OCI-LY3 (cell line): ENCODE results near the gene BTBD17.

Source experiments
- EZH2phosphoT487 ChIP-seq: fragments of 200-600 bp; shearing (Covaris generic); IDR thresholded peaks from 2 replicates; pipeline ENCODE4 v1.6.1; 2018; ENCODE audit warnings: antibody characterized with exemption, mixed run types, low read depth
- TF ChIP-seq, protein P1 (sequence below): fragments of 200-600, 300-600 bp; sonication (generic); IDR thresholded peaks from 2 replicates; pipeline ENCODE4 v1.5.1; 2014; ENCODE audit warnings: antibody characterized with exemption, low read length, low read depth

DNA sequence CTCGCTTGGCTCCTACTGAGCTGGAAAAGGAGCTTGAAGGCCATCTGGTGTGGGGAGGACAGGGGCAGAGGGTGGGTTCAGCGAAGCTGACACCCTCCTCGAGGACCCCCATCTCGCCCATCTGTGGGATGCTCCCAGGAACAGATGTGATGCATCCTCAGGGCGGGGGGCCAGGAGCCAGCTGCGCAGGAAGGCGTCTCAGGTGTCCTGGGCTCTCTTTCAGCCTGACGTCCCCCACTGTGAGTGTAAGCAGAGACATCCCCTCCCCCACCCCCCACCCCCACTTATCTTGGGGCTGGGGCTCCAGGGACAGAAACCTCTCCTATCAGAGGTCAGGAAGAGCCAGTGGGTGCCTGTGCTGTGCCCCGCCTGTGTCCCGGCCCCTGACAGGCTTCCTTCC lies 19.4 kb downstream of the BTBD17 start:
- TF ChIP-seq, protein P1, sequence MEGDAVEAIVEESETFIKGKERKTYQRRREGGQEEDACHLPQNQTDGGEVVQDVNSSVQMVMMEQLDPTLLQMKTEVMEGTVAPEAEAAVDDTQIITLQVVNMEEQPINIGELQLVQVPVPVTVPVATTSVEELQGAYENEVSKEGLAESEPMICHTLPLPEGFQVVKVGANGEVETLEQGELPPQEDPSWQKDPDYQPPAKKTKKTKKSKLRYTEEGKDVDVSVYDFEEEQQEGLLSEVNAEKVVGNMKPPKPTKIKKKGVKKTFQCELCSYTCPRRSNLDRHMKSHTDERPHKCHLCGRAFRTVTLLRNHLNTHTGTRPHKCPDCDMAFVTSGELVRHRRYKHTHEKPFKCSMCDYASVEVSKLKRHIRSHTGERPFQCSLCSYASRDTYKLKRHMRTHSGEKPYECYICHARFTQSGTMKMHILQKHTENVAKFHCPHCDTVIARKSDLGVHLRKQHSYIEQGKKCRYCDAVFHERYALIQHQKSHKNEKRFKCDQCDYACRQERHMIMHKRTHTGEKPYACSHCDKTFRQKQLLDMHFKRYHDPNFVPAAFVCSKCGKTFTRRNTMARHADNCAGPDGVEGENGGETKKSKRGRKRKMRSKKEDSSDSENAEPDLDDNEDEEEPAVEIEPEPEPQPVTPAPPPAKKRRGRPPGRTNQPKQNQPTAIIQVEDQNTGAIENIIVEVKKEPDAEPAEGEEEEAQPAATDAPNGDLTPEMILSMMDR, result no peak
- no peak for TF ChIP-seq EZH2phosphoT487
